ENCODE results near the gene RTTN.

DNA sequence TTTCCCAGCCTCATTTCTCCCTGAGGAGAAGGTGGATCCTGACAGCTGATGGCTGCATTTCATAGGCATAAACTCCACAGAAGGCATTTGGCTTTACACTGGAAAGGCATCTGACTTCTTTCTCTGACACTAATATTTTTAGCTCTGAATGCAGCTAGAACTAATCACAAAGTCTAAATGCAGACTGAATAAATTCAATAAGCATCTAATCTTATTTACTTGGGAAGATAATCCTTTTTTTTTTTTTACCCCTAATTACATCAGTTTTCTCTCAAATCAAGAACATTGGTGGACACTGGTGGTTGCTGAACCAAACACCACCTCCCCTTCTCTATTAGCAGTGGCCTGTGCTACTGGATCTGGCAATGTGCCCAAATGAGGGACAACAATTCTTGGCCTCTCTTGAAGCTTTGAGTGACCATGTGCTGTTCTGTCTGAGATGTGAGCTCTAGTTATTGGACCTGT is 206.9 kb downstream of the RTTN start:
- TF ChIP-seq, protein P1, sequence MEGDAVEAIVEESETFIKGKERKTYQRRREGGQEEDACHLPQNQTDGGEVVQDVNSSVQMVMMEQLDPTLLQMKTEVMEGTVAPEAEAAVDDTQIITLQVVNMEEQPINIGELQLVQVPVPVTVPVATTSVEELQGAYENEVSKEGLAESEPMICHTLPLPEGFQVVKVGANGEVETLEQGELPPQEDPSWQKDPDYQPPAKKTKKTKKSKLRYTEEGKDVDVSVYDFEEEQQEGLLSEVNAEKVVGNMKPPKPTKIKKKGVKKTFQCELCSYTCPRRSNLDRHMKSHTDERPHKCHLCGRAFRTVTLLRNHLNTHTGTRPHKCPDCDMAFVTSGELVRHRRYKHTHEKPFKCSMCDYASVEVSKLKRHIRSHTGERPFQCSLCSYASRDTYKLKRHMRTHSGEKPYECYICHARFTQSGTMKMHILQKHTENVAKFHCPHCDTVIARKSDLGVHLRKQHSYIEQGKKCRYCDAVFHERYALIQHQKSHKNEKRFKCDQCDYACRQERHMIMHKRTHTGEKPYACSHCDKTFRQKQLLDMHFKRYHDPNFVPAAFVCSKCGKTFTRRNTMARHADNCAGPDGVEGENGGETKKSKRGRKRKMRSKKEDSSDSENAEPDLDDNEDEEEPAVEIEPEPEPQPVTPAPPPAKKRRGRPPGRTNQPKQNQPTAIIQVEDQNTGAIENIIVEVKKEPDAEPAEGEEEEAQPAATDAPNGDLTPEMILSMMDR (IDR thresholded peaks at IDR 0.05; ENCODE audit: insufficient read depth, low read length, poor library complexity, severe bottlenecking), result no peak
- no peak for TF ChIP-seq EZH2phosphoT487 (conservative IDR thresholded peaks at IDR 0.05; ENCODE audit: low read length)

All from SU-DHL-6 (cell line).